B cell (primary cell): ENCODE data around the gene KANK3. TPM values are rescaled to one million over a fixed set of nuclear protein-coding genes. Genes with fewer than 3 reads are reported as not detected.

Experiments used
- ATAC-seq: fragments of 200-7000 bp; cut with Tn5 transposase; one replicate; pipeline ENCODE4 v1.10.0; 2021; ENCODE audit warnings: low read depth, mild to moderate bottlenecking, moderate number of reproducible peaks, moderate library complexity
- CTCF ChIA-PET: fragments of 350-600 bp; sonication (Branson Sonifier 250); formaldehyde crosslinking; loops from one replicate; lab custom pipeline; 2021; ENCODE audit warnings: antibody characterized with exemption, inconsistent platforms; lab: Charles Lee
- POLR2A ChIA-PET: fragments of 350-600 bp; sonication (Branson Sonifier 250); formaldehyde crosslinking; loops from one replicate; lab custom pipeline; 2021; ENCODE audit warnings: antibody characterized with exemption; lab: Charles Lee
- DNase-seq: peaks from one replicate; pipeline ENCODE4 v3.0.0; 2013
- H2AFZ ChIP-seq: 2 replicates; pipeline ENCODE4 v1.6.1; 2012; ENCODE audit warnings: mild to moderate bottlenecking, low read depth, low read length; ENCODE audit not compliant: insufficient read depth, poor library complexity, severe bottlenecking
- H3K27ac ChIP-seq, 2 donors: 1 replicate in 1 of 2; 2 replicates in 1 of 2; pipeline ENCODE4 v1.5.1; 2012 to 2013; ENCODE audit warnings: low read length in 2 of 2, mild to moderate bottlenecking in 2 of 2, moderate library complexity in 1 of 2
- H3K27me3 ChIP-seq, 4 experiments: fragments of 200-600 bp in 1 of 4; sonication (generic) in 1 of 4; replicated peaks in 1 of 4; 1 replicate in 2 of 4; 2 replicates in 2 of 4; pipeline versions ENCODE4 v1.6.1 to v1.7.0; 2013 to 2016; ENCODE audit warnings: low read length in 3 of 4, mild to moderate bottlenecking in 2 of 4, mixed read lengths in 1 of 4, moderate library complexity in 1 of 4; ENCODE audit not compliant: insufficient read depth in 4 of 4, control insufficient read depth in 3 of 4; ENCODE audit errors: control extremely low read depth in 1 of 4
- H3K36me3 ChIP-seq, 2 experiments: replicated peaks in 1 of 2; 1 replicate in 1 of 2; 2 replicates in 1 of 2; pipeline versions ENCODE4 v1.6.1 to v1.7.1; 2013; ENCODE audit warnings: low read length in 1 of 2; ENCODE audit not compliant: insufficient read depth in 2 of 2, control insufficient read depth in 1 of 2; ENCODE audit errors: control extremely low read depth in 1 of 2, extremely low read depth in 1 of 2
- H3K4me1 ChIP-seq, 2 donors: fragments of 200-600 bp in 1 of 2; sonication (generic) in 1 of 2; 1 replicate in 1 of 2; 2 replicates in 1 of 2; pipeline versions ENCODE4 v1.5.1 to v1.6.1; 2013 to 2017; ENCODE audit warnings: low read length in 2 of 2; ENCODE audit not compliant: control insufficient read depth in 2 of 2, insufficient read depth in 2 of 2
- H3K4me2 ChIP-seq: replicated peaks from 2 replicates; pipeline ENCODE3; 2012; ENCODE audit warnings: mild to moderate bottlenecking, low read depth, low read length; ENCODE audit not compliant: poor library complexity, severe bottlenecking
- H3K4me3 ChIP-seq, 5 experiments: fragments of 200-600 bp in 1 of 5; sonication (generic) in 1 of 5; 1 replicate in 3 of 5; 2 replicates in 2 of 5; pipeline versions ENCODE4 v1.5.1 to v1.7.0; 2011 to 2016; ENCODE audit warnings: low read length in 4 of 5, mild to moderate bottlenecking in 4 of 5, low read depth in 2 of 5, control low read depth in 1 of 5, moderate library complexity in 1 of 5; ENCODE audit not compliant: insufficient read depth in 1 of 5; ENCODE audit errors: control extremely low read depth in 1 of 5, extremely low read depth in 1 of 5
- H3K79me2 ChIP-seq: fragments of 200-600 bp; sonication (generic); one replicate; pipeline ENCODE4 v1.6.0; 2016; ENCODE audit warnings: low read length; ENCODE audit not compliant: control insufficient read depth, insufficient read depth
- H3K9ac ChIP-seq: fragments of 200-600 bp; sonication (generic); 2 replicates; pipeline ENCODE4 v1.6.1; 2017; ENCODE audit warnings: mild to moderate bottlenecking, low read length, moderate library complexity
- H3K9me3 ChIP-seq, 3 donors: one replicate each; pipeline versions ENCODE4 v1.6.1 to v1.7.1; 2013; ENCODE audit warnings: low read length in 2 of 3; ENCODE audit not compliant: control insufficient read depth in 2 of 3, insufficient read depth in 1 of 3; ENCODE audit errors: control extremely low read depth in 1 of 3
- H4K20me1 ChIP-seq: 2 replicates; pipeline ENCODE4 v1.6.0; 2012; ENCODE audit warnings: mild to moderate bottlenecking, low read length; ENCODE audit not compliant: insufficient read depth, control insufficient read depth, poor library complexity, severe bottlenecking
- H3K27ac Mint-ChIP-seq: one replicate; pipeline ENCODE4 v1.8.0; 2021; ENCODE audit warnings: mixed read lengths
- H3K27me3 Mint-ChIP-seq: one replicate; pipeline ENCODE4 v1.8.0; 2021; ENCODE audit warnings: mixed read lengths
- H3K4me1 Mint-ChIP-seq: one replicate; pipeline ENCODE4 v1.8.0; 2021; ENCODE audit warnings: mixed read lengths
- H3K4me3 Mint-ChIP-seq: one replicate; pipeline ENCODE4 v1.8.0; 2021; ENCODE audit warnings: mixed read lengths
- H3K9me3 Mint-ChIP-seq: one replicate; pipeline ENCODE4 v1.8.0; 2022; ENCODE audit warnings: mixed read lengths; ENCODE audit not compliant: insufficient read depth
- EZH2 ChIP-seq: IDR thresholded peaks from 2 replicates; pipeline ENCODE4 v1.6.1; 2012; ENCODE audit warnings: borderline replicate concordance, low read depth, mild to moderate bottlenecking, moderate library complexity, low read length; ENCODE audit not compliant: insufficient read depth, poor library complexity, severe bottlenecking
- WGBS: methylation state at CpG from one replicate; pipeline ENCODE4 v1.1.5; 2013; ENCODE audit warnings: missing lambda C conversion rate; ENCODE audit not compliant: insufficient coverage; 5-methylcytosine and 5-hydroxymethylcytosine counted together
- intact Hi-C: fragments of 100-400 bp; cut with micrococcal nuclease; formaldehyde crosslinking; loops from one replicate; pipeline ENCODE4 v1.10.0; 2022
- polyA plus RNA-seq: library from polyadenylated mRNA; depleted of rRNA; stranded (reverse); fragments of >200 nt; gene quantifications from 2 replicates; pipeline ENCODE4 v1.2.3, GENCODE V29; 2012
- total RNA-seq, 2 donors: library from RNA; stranded (reverse); fragments of 120-200 nt in 1 of 2; gene quantifications; 1 replicate in 1 of 2; 2 replicates in 1 of 2; pipeline versions ENCODE4 v1.2.3 to v1.2.4, GENCODE V29; 2013 to 2022
- TF ChIP-seq, protein P1 (sequence below): fragments of 200-600 bp; IDR thresholded peaks from one replicate; pipeline ENCODE4 v1.8.0; 2022; ENCODE audit warnings: antibody characterized with exemption, mild to moderate bottlenecking

KANK3 gene
- total and polyA plus RNA-seq, 2 donors (not counting 1 experiment from before 2014, with no cell fraction given) = 0.27 to 0.34 TPM

- Histone ChIP-seq H3K36me3 (peaks cover 0 to 12% of the 10 kb centered on the region in 2 experiments), H2AFZ (peak overlapping the region; percentile 74), H3K9ac (peak overlapping the region; percentile 67), H3K9me3 (no peaks in the 10 kb centered on the region), H3K4me2 (peak overlapping the region; percentile 86), H3K4me3 (peak overlapping the region; percentile 44 to 68 (median 66)), H3K4me1 (peaks cover 7 to 18% of the 10 kb centered on the region in 2 donors), H4K20me1 (peaks cover 6% of the 10 kb centered on the region), H3K79me2 (peaks cover 17% of the 10 kb centered on the region), H3K27ac (no peak overlapping the region), H3K27me3 (no peaks in the 10 kb centered on the region)
- intact Hi-C loops = loop anchor here (10.0 kb wide), 1 partner anchor 1113 kb away; no protein-coding TSS in a partner anchor
- CTCF ChIA-PET = interaction anchor here (0.7 kb wide), 1 partner anchor 141 kb away, joined by 3 read pairs; no protein-coding TSS in a partner anchor
- H3K9me3 Mint-ChIP-seq = no peaks in the 10 kb centered on the region
- WGBS = 54% methylated on average over 20 of the region's 24 CpGs
- no peak for ATAC-seq
- no peaks in the 10 kb centered on the region for H3K27me3 Mint-ChIP-seq
- POLR2A ChIA-PET = interaction anchor here (0.7 kb wide), 2 partner anchors 9 to 256 kb away, joined by 3 to 10 read pairs; no protein-coding TSS in a partner anchor
- H3K27ac Mint-ChIP-seq = peak overlapping the region; percentile 87
- no peak for DNase-seq
- H3K4me1 Mint-ChIP-seq = peaks cover 24% of the 10 kb centered on the region
- TF ChIP-seq, protein P1, sequence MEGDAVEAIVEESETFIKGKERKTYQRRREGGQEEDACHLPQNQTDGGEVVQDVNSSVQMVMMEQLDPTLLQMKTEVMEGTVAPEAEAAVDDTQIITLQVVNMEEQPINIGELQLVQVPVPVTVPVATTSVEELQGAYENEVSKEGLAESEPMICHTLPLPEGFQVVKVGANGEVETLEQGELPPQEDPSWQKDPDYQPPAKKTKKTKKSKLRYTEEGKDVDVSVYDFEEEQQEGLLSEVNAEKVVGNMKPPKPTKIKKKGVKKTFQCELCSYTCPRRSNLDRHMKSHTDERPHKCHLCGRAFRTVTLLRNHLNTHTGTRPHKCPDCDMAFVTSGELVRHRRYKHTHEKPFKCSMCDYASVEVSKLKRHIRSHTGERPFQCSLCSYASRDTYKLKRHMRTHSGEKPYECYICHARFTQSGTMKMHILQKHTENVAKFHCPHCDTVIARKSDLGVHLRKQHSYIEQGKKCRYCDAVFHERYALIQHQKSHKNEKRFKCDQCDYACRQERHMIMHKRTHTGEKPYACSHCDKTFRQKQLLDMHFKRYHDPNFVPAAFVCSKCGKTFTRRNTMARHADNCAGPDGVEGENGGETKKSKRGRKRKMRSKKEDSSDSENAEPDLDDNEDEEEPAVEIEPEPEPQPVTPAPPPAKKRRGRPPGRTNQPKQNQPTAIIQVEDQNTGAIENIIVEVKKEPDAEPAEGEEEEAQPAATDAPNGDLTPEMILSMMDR = no peak
- no peak for TF ChIP-seq EZH2
- peak overlapping the region; percentile 93 for H3K4me3 Mint-ChIP-seq
These were observed 35.6 kb downstream of the KANK3 start for GRCh38 chr19:8307400-8307964.
